ENCODE data around the gene NCMAP.

NCMAP gene

GRCh38 chr1:24636661-24637357, 80.9 kb downstream of the NCMAP start:
- DNase-seq, result no peak

- no peak for DNase-seq
Observed at GRCh38 chr1:24639094-24639493, 83.2 kb downstream of the NCMAP start.

GRCh38 chr1:24639881-24640280, 84.0 kb downstream of the NCMAP start:
- DNase-seq, result no peak

- DNase-seq, result peak in 1 of 2 experiments; percentile 10
Observed at GRCh38 chr1:24640288-24640687, 84.4 kb downstream of the NCMAP start.

- DNase-seq, result no peak
Observed at GRCh38 chr1:24641646-24642151, 85.8 kb downstream of the NCMAP start.

- DNase-seq, result peak; percentile 99 to 100
Observed at GRCh38 chr1:24642481-24643362, 86.8 kb downstream of the NCMAP start, which contains the start of gene SRRM1. TSS of gene SRRM1 (plus strand) at chr1:24643302. CDS start at chr1:24643327, 25 bp downstream.

- peak in 1 of 2 experiments; percentile 60 for DNase-seq
Observed at GRCh38 chr1:24643363-24644099, 87.6 kb downstream of the NCMAP start.

GRCh38 chr1:24644100-24644384, 88.2 kb downstream of the NCMAP start:
- DNase-seq, result no peak

- no peak for DNase-seq
Observed at GRCh38 chr1:24648919-24649318, 93.0 kb downstream of the NCMAP start.

GRCh38 chr1:24652382-24652781, 96.5 kb downstream of the NCMAP start:
- no peak for DNase-seq

- DNase-seq, result no peak
Observed at GRCh38 chr1:24654010-24654409, 98.1 kb downstream of the NCMAP start.

GRCh38 chr1:24656046-24656445, 100.2 kb downstream of the NCMAP start:
- no peak for DNase-seq

- no peak for DNase-seq
Observed at GRCh38 chr1:24657781-24658180, 101.9 kb downstream of the NCMAP start.
